ENCODE data around the gene DIAPH2.

The DIAPH2 gene

GRCh38 chrX:97429101-97429500 is 744.5 kb downstream of the DIAPH2 start:
- no peak for TF ChIP-seq CTCF (conservative IDR thresholded peaks at IDR 0.05; ENCODE audit: control insufficient read depth, insufficient read depth, low read depth, low read length)
- DNase-seq (ENCODE audit: low read depth) = no peak
- no peak overlapping the region for H3K4me3 ChIP-seq (ENCODE audit: control insufficient read depth, low read depth, low read length)

- no peak for TF ChIP-seq CTCF (conservative IDR thresholded peaks at IDR 0.05; ENCODE audit: control insufficient read depth, insufficient read depth, low read depth, low read length)
- no peak overlapping the region for H3K4me3 ChIP-seq (ENCODE audit: control insufficient read depth, low read depth, low read length)
- DNase-seq (ENCODE audit: low read depth) = no peak
Observed at GRCh38 chrX:97431281-97431680, 746.6 kb downstream of the DIAPH2 start.

- no peak overlapping the region for H3K4me3 ChIP-seq (ENCODE audit: control insufficient read depth, low read depth, low read length)
- peak; percentile 22 for TF ChIP-seq CTCF (conservative IDR thresholded peaks at IDR 0.05; ENCODE audit: control insufficient read depth, insufficient read depth, low read depth, low read length)
- DNase-seq (ENCODE audit: low read depth) = peak; percentile 7
Observed at GRCh38 chrX:97446298-97446882, 761.7 kb downstream of the DIAPH2 start.

GRCh38 chrX:97447306-97447705 is 762.7 kb downstream of the DIAPH2 start:
- no peak overlapping the region for H3K4me3 ChIP-seq (ENCODE audit: control insufficient read depth, low read depth, low read length)
- no peak for TF ChIP-seq CTCF (conservative IDR thresholded peaks at IDR 0.05; ENCODE audit: control insufficient read depth, insufficient read depth, low read depth, low read length)
- no peak for DNase-seq (ENCODE audit: low read depth)

GRCh38 chrX:97452283-97452682 is 767.6 kb downstream of the DIAPH2 start:
- no peak overlapping the region for H3K4me3 ChIP-seq (ENCODE audit: control insufficient read depth, low read depth, low read length)
- no peak for TF ChIP-seq CTCF (conservative IDR thresholded peaks at IDR 0.05; ENCODE audit: control insufficient read depth, insufficient read depth, low read depth, low read length)
- no peak for DNase-seq (ENCODE audit: low read depth)

GRCh38 chrX:97461763-97462162 is 777.1 kb downstream of the DIAPH2 start:
- no peak for DNase-seq (ENCODE audit: low read depth)
- no peak for TF ChIP-seq CTCF (conservative IDR thresholded peaks at IDR 0.05; ENCODE audit: control insufficient read depth, insufficient read depth, low read depth, low read length)
- no peak overlapping the region for H3K4me3 ChIP-seq (ENCODE audit: control insufficient read depth, low read depth, low read length)

- H3K4me3 ChIP-seq (ENCODE audit: control insufficient read depth, low read depth, low read length) = no peak overlapping the region
- no peak for DNase-seq (ENCODE audit: low read depth)
- no peak for TF ChIP-seq CTCF (conservative IDR thresholded peaks at IDR 0.05; ENCODE audit: control insufficient read depth, insufficient read depth, low read depth, low read length)
Observed at GRCh38 chrX:97471071-97471470, 786.4 kb downstream of the DIAPH2 start.
